DMS53 treated with DMSO at 0.1 percent for 48 hours (cell line): ENCODE measurements around the gene NDUFV1.
"Not testable (repeated sequence)": the region's sequence is repeated elsewhere in the genome, so short reads cannot be mapped to it uniquely, and the experiment has no call there.

Experiments
- DNase-seq: peaks from one replicate; lab custom pipeline; 2025; ENCODE audit not compliant: unreplicated experiment; lab: John Stamatoyannopoulos, UW

The NDUFV1 gene

DNA sequence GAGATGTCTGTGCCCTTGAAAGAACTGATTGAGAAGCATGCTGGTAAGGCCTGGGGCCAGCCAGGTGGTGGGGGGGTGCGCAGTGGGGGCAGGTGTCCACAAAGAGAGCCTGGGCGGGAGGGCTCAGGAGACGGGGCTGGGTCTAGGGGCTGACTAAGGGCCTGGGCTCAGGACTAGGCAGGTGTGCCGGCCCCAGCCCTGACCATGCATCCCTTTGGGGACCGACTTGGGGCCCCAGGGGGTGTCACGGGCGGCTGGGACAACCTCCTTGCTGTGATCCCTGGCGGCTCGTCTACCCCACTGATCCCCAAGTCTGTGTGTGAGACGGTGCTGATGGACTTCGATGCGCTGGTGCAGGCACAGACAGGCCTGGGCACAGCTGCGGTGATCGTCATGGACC is 4.4 kb downstream of the NDUFV1 start:
- DNase-seq = no peak

DNA sequence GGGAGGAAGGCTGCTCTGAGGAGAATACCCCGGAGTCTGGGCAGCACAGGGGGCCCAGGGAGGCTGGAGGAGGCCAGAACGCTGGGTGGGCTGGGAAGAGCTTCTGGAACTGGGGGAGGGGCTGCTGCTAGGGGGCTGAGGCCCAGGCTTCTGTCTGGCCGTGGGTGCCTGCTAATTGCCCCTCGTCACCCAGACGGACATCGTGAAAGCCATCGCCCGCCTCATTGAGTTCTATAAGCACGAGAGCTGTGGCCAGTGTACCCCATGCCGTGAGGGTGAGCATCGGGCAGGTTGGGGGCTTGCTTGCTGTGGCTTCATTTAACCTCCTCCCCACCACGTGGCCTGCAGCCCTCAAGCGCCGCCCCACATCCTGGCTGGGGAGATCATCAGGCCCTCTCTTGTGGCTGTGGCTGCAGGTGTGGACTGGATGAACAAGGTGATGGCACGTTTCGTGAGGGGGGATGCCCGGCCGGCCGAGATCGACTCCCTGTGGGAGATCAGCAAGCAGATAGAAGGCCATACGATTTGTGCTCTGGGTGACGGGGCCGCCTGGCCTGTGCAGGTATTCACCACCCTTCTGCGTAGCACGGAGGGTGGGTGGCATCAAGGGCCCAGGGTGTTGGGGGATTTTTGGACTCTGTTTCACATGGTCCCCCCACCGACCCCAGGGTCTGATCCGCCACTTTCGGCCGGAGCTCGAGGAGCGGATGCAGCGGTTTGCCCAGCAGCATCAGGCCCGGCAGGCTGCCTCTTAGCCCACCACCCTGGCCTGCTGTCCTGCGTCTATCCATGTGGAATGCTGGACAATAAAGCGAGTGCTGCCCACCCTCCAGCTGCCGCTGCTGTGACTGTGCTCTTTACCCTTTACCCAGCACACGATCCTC is 5.2 kb downstream of the NDUFV1 start:
- no peak for DNase-seq

DNA sequence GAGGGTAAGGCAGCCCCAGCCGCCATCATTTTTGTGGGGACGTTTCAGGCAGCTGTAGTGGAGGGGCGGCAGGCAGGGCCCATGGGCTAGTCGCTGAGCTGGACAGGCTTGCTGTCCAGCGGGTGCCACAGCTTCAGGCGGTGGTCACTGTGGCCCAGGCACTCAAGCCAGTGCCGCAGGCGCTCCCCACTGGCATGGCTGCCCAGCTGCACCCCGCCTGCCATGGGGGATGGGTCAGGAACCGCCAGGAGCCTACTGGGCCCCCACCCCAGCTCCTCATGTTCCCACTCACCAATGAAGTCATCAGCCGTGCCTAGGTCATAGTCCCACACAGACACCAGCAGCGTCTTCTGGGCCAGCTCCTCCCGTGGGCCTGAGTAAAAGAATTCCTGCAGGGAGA is 6.0 kb downstream of the NDUFV1 start:
- DNase-seq = no peak

DNA sequence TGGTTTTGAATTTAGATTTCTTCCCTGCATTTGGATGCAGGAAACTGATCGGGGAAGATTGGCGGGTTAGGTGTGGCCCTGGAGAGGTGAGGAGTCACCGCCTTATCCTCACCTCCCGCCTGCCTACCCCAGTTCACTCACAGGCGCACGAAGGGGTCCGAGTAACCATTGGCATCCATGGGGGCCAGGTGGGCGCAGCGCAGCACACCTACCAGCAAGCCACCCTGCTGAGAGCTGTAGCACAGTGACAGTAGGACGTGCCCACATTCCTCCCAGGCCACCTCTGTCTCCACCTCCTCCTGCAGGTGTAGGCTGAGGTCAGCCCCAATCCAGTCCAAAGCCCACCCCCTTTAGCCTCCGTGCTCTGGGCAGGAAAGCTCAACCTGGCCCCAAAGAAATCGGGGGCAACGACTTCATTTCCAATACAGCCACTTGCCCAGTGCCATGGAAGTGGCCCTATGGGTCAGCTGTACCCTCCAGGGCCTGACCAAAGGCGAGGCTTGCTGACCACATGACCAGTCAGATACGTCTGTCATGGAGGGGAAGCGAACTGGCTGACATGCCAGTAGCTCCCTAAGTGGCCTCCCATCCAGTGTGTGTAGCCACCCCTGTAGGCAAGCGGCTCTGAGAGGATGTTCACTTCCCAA is 6.7 kb downstream of the NDUFV1 start:
- no peak for DNase-seq

DNA sequence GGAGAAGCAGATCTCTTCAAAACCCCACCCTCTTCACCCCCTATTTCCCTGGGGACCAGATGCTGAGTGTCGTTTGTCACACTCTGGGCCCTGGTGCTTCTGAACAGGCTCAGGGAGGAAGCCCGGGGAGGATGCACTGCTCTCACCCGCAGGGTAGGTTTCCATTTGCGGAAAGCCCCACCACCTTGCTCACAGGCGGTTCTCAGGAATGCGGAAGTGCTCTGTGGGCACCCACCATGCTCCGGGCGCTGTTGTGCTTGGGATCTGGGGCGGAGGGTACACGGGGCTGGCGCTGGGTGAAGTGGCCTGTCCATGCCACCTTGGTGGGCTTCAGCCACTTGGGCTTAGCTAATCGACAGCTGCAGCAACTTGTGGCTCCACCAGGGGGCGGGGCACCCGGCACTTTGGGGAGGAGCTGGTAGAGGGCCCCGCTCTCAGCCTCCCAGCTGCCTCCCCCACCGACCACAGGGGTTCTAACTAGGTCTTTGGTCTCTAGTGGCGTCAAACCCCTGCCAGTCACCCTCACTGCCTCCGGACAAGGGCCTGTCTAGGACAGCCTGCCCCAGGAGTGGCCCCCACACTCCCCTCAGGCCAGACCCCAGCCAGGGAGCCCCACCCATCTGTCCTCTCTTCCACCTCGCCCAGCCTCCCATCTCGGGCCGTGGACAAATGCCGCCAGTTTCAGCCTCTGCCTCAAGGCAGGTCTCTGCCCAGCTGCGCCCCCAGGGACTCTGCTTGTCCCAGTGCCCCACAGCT is 7.4 kb downstream of the NDUFV1 start:
- peak; percentile 21 for DNase-seq

DNA sequence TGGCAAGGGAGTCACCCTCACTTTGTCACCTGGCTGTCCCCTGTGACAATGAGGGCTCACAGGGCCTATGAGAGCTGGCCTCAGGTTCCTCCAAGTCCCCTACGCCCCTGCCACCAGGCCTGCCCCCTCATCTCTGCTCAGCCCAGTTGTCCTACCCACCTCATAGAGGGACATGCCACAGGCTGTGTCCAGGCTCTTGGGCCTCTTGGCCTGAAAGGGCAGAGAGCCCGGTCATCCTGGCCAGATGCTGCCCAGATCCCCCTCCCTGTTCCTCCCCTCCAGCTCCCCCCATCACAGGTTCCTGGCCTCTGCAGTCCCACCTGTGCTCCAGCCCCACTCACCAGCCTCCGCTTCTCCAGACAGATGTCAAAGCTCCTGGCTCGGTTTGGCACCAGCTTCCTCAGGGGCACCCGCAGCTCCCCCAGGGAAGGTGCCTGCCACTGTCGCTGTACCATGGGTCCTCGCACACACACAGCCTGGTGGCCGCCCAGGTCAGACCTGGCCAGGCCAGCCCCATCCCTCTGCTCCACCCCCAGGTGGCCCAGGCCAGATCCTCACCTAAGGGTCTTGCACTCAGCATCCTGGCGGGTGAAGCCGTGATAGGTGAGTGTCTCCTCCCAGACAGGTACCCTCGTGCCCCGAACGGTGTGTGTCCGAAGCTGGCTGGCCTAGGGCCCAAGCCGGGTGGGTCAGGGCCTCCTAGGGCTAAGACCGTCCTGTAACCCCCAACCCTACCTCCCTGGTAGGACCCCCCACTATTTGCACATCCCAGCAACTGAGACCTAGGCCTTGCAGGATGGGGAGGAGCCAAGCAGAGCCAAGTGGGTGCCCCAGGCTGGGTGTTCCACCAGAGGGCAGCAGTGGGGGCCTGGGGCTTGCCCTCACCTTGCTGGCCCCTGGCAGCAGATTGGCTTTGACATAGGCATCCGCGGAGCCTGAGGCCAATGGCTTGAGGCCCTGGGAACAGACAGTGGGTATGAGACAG is 8.3 kb downstream of the NDUFV1 start:
- DNase-seq = peak; percentile 66

DNA sequence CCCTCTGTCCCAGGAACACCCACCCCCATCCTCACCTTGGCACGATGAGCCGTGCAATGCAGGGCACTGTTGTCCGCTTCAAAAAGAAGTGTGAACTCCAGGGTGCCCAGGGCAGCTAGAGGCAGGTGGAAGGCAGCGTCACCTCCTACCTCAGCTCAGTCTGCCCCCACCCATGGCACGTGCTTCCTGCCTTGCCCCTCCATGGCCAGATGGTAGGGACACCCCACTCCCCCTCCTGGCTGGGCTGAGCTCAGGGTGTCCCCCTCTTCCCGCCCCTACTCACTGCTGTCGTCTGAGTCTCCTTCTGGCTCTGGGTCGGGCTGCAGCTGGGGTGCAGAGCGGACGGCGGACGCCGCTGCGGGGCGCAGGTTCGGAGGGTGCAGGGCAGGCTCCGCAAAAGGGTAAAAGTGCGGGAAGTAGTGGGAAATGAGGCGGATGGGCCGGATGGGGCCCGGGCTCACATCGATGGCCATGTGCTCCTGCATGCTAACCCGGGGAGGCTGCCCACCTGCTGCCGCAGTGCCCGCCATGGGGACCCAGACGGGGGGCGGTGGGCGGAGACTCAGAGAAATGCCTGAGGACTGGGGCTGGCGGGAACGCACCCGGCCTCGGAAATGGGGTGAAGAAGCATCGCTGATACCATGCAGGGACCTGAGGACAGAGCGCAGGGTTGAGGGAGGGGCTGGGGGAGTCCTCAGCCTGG is 9.1 kb downstream of the NDUFV1 start:
- DNase-seq = no peak

DNA sequence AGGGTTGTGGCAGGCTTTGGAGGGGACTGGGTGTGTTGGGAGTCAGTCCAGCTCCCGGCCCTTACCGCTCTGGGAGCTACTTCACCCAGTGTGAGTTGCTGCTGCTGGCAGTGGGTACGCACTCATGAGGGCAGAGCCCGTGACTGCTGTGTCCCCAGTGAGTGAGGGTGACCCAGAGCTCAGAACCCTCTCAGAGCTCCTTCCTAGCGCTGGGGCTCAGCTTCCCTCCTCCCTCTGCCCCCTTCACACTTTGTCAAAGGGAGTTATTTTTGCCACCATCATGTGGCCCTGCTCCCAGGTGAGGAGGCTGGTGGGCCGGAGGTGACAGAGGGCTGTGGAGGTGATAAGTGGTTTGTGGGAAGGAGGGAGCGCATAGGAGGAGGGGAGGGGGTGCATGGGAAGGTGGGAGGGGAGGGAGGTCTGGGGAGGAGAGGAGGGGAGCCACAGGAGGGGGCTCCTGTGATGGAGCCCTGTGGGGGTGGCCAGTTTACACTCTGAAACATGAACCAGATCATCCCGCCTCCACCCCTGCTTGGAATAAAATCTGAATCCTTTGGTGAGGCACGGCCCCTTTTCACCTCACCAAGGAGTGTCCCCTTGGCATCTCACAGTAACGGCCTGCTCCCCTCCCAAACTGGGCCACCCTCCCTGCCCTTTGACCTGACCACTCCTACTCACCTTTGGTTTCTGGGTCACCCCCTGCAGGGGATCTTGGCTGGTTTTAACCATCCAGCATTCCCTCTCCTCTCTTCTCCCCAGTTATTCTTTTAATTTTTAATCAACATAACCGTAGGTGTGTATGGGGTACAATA is 9.9 kb downstream of the NDUFV1 start:
- no peak for DNase-seq

DNA sequence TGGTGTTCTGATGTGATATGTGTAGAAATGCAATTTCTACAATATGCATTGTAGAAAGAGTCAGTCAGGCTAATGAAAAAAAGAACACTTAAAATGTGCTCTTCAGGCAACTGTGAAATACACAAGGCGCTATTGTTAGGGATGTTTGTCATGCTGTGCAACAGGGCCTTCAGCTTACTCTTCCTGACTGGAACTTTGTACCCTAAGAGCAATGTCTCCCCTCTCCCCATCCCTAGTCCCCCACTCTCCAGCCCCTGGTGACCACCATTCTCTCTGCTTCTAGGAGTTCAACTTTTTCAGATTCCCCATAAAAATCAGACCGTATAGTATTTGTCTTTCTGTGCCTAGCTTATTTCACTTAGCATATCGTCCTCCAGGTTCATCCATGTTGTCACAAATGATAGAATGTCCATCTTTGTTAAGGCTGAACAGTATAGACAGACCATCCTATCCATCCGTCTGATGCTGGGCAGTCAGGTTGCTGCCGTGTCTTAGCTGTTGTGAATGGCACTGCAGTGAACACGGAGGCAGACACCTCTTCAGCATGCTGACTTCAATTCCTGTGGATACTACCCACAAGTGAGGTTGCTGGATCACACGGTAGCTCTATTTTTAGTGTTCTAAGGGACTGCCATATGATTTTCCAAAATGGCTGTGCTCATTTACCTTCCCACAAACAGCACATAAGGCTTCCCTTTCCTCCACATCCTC is 10.7 kb downstream of the NDUFV1 start:
- DNase-seq = no peak

DNA sequence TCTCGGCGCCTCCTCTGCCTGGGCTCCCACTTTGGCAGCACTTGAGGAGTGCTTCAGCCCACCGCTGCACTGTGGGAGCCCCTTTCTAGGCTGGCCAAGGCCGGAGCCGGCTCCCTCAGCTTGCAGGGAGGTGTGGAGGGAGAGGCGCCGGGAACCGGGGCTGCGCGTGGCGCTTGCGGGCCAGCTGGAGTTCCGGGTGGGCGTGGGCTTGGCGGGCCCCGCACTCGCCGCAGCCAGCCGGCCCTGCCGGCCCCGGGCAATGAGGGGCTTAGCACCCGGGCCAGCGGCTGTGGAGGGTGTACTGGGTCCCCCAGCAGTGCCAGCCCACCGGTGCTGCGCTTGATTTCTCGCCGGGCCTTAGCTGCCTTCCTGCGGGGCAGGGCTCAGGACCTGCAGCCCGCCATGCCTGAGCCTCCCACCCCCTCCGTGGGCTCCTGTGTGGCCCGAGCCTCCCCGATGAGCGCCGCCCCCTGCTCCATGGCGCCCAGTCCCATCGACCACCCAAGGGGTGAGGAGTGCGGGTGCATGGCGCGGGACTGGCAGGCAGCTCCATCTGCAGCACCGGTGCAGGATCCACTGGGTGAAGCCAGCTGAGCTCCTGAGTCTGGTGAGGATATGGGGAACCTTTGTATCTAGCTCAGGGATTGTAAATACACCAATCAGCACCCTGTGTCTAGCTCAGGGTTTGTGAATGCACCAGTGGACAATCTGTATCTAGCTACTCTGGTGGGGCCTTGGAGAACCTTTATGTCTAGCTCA is 12.3 kb downstream of the NDUFV1 start:
- not testable (repeated sequence) for DNase-seq

DNA sequence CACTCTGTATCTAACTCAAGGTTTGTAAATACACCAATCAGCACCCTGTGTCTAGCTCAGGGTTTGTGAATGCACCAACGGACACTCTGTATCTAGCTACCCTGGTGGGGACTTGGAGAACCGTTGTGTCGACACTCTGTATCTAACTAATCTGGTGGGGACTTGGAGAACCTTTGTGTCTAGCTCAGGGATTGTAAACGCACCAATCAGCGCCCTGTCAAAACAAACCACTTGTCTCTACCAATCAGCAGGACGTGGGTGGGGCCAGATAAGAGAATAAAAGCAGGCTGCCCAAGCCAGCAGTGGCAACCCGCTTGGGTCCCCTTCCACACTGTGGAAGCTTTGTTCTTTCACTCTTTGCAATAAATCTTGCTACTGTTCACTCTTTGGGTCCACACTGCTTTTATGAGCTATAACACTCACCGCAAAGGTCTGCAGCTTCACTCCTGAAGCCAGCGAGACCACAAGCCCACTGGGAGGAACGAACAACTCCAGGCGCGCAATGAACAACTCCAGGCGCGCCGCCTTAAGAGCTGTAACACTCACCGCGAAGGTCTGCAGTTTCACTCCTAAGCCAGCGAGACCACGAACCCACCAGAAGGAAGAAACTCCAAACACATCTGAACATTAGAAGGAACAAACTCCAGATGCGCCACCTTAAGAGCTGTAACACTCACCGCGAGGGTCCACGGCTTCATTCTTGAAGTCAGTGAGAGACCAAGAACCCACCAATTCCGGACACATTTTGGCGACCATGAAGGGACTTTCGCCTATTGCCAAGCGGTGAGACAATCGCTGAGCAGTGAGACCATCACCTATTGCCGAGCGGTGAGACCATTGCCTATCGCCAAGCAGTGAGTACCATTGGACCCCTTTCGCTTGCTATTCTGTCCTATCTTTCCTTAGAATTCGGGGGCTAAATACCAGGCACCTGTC is 13.2 kb downstream of the NDUFV1 start:
- DNase-seq = not testable (repeated sequence)

DNA sequence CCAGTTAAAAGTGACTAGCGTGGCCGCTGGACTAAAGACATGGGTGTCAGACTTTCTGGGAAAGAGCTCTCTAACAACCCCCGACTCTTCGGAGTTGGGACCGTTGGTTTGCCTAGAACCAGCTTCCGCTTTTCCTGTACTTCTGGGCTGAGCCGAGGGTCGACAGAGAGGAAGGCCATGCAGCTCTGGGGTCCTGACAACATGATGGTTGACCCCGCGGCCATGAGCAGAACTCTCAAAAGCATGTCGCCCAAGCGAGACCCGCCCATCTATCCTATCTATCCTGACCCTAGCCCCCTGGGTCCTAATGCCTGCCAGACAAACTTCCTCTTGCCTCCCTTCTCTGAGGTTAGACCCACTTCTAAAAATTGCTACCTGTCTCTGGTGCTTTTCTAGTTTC is 13.9 kb downstream of the NDUFV1 start:
- not testable (repeated sequence) for DNase-seq

DNA sequence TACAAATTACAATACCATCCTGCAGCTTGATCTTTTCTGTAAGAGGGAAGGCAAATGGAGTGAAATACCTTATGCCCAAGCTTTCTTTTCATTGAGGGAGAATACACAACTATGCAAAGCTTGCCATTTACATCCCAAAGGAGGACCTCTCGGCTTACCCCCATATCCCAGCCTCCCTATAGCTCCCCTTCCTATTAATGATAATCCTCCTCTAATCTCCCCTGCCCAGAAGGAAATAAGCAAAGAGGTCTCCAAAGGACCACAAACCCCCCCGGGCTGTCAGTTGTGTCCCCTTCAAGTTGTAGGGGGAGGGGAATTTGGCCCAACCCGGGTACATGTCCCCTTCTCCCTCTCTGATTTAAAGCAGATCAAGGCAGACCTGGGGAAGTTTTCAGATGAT is 15.2 kb downstream of the NDUFV1 start:
- DNase-seq = not testable (repeated sequence)

DNA sequence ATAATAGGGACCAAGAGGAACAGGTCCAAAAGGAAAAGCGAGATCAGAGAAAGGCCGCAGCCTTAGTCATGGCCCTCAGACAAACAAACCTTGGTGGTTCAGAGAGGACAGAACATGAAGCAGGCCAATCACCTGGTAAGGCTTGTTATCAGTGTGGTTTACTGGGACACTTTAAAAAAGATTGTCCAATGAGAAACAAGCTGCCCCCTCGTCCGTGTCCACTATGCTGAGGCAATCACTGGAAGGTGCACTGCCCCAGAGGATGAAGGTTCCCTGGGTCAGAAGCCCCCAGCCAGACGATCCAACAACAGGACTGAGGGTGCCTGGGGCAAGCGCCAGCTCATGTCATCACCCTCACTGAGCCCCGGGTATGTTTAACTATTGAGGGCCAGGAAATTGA is 16.2 kb downstream of the NDUFV1 start:
- not testable (repeated sequence) for DNase-seq

DNA sequence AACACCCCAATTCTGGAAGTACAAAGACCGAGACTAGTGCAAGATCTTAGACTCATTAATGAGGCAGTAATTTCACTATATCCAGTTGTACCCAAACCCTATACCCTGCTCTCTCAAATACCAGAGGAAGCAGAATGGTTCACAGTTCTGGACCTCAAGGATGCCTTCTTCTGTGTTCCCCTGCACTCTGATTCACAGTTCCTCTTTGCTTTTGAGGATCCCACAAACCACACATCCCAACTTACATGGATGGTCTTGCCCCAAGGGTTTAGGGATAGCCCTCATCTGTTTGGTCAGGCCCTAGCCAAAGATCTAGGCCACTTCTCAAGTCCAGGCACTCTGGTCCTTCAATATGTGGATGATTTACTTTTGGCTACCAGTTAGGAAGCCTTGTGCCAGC is 17.1 kb downstream of the NDUFV1 start:
- DNase-seq = not testable (repeated sequence)

DNA sequence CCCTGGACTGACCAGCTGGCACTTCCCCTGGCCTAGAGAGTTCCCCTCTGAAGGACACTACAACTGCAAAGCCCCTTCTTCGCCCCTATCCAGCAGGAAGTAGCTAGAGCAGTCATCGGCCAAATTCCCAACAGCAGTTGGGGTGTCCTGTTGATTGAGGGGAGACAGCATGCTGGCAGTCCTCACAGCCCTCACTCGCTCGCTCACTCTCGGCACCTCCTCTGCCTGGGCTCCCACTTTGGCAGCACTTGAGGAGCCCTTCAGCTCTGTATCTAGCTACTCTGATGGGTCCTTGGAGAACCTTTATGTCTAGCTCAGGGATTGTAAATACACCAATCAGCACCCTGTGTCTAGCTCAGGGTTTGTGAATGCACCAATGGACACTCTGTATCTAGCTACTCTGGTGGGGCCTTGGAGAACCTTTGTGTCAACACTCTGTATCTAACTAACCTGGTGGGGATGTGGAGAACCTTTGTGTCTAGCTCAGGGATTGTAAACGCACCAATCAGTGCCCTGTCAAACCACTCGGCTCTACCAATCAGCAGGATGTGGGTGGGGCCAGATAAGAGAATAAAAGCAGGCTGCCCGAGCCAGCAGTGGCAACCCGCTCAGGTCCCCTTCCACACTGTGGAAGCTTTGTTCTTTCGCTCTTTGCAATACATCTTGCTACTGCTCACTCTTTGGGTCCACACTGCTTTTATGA is 19.5 kb downstream of the NDUFV1 start:
- DNase-seq = not testable (repeated sequence)
